HG03378 (cell line): Measurements from ENCODE around the gene CHRNA4.
"Not testable (repeated sequence)": the region's sequence is repeated elsewhere in the genome, so short reads cannot be mapped to it uniquely, and the experiment has no call there.

Source experiments
- ATAC-seq: cut with Tn5 transposase; IDR thresholded peaks from one replicate; pipeline ENCODE4 v1.9.1; 2021; ENCODE audit warnings: mild to moderate bottlenecking, moderate library complexity; ENCODE audit not compliant: unreplicated experiment

Gene CHRNA4

DNA sequence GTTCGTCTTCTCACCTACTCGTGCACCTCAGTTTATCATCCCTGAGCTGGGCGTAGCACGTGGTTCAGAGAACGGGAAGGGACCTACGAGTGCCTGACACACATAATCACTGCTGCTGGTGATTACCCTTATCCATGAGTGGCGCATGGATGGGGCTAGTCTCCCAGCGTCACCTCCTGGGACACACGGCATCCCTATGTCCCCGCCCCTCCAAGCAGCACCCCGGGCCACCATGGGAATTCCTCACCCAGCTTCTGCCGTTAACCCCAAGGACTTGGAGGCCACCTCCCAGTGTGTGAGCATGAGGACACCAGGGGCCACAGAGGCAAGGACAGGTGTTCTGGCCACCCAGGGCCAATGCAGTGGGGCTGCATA lies 9.8 kb downstream of the CHRNA4 start:
- no peak for ATAC-seq

DNA sequence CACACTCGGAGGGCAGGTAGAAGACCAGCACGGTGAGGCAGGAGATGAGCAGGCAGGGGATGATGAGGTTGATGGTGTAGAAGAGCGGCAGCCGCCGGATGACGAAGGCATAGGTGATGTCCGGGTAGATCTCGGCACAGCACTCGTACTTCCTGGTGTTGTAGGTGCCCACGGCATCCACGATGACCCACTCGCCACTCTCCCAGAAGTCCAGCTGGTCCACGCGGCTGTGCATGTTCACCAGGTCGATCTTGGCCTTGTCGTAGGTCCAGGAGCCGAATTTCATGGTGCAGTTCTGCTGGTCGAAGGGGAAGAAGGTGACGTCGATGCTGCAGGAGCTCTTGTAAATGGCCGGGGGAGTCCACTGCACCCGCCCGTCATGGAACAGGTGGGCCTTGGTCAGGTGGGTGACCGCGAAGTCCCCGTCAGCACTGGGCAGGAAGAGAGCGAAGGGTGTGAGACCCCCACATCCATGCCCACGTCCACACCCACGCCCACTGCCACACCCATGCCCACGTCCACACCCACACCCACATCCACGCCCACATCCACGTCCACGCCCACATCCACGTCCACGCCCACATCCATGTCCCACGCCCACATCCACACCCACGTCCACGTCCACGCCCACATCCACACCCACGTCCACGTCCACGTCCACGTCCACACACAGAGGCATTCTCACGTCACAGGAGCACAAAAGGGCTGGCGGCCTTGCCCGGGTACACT lies 10.4 kb downstream of the CHRNA4 start:
- no peak for ATAC-seq

DNA sequence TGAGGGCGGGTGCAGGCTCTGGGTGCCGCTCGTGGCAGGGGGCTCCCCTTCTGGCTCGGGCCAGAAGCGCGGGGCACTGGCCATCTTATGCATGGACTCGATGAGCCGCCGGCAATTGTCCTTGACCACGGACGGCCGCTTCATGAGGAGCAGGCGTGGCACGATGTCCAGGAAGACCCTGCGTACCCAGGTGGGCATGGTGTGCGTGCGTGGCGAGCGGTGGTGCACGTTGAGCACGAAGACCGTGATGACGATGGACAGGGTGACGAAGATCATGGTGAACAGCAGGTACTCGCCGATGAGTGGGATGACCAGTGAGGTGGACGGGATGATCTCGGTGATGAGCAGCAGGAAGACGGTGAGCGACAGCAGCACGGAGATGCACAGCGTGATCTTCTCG lies 11.0 kb downstream of the CHRNA4 start:
- ATAC-seq = no peak

DNA sequence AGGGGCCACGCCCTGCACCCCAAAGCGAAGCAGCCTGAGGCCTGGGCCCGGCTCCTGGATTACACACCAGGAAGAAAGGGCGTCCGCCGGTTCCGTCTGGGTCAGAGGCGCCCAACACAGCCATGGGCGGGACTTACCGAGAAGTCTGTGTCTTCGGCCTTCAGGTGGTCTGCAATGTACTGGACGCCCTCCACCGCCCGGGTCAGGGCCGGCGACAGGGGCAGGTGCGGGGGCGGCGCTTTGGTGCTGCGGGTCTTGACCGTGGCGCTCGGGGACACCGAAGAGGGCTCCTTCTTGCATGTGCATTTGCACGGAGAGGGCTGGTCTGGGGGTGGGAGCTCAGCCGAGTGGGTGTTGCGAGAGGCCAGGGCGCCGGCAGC lies 11.6 kb downstream of the CHRNA4 start:
- ATAC-seq = no peak

DNA sequence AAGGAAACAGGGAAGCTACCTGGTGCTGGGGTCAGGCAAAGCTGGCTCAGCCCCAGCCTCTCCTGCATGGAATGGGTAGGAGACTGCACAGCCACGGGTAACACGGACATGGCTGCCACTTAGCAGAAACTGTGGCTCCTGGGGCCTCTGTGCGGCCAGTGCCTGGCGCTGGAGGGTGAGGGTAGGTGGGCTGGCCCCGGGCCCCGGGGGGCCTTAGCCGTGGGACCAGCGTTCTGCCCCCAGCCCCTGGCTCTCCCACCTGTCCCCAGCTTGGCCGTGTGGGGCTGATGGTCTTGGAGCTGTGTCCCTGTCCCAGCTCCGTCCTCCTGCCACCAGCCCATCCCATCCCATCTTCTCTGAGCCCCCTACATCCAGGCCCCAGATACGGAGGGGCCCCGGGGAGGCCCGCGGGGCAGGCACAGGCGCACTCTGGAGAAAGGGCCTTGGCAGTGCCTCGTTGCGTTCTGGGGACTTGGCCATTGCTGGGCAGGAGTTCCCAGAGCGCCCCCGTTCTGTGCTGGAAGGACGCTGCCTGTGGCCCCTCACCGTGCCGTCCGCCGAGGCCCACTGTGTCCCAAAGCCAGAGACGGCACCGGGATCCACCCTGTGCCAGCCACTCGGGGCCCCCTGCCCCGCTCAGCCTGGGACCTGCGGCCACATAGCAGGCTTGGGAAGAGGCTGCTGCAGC lies 12.2 kb downstream of the CHRNA4 start:
- no peak for ATAC-seq

DNA sequence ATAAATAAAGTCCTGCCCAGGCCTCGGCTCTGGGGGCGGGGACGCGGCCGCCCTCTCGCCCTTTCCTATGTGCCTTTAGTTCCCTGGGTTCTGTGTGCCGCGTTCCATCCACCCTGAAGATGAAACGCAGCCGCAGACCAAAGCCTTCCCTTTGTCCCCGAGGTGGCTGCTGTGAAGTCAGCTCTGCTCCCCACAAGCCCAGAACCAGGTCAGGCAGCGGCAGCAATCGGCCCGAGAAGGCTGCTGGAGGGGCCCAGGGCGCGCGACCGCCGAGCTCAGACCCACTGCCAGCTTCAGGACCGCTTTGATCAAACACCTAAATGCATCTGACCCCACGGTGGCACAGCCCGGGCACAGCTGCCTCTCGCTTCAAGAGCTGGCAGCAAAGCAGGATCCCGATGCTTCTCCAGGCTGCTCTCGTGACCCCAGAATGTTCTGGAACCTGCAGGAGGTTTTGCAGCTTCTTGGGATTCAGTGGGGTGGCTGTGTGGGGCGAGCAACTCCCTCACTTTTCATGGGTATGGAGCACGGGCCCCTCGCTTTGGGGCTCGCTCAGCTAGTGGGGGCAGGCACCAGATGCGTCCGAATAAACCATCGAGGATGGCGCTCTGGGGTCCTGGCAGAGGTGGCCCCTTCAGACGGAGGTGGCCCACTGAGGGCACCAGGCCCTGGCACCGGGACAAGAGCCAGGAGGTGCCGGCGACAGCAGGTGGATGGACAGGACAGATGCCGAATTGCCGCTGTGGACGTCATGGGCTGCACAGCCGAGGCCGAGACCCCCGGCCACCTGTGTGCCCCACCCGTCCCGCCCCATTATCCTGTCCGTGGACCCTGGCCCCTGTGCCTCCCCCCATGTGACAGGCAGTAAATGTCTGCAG lies 13.0 kb downstream of the CHRNA4 start:
- ATAC-seq = no peak

DNA sequence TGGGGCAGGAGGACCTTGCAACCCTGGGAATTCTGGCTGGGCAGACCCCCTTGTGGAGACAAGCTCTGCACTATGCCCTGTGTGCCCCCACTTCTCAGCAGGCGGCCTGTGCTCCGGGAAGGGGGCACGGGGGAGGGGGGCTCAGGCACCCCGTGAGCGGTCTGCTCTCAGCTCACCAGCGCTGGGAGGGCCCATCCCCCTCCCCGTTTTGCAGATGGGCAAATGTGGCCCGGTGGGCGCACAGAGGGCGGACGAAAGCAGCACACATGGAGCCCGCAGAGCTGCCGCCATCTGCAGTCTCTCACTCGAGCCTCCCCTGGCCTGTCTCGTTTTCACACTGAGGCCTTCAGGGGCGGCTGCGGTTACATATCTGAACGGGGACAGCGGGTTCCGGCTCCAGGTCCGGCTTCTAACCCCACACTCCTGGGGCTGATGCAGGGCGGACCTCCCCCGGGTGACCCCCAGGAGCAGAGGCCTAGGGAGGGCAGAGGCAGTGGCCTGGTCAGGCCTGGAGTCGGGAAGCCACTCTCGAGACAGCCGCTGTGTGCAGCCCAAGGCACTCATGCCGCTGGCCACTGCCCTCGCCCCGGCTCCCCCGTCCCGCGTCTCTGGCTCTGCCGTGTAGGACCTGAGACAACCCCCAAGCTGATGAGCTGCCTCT lies 13.9 kb downstream of the CHRNA4 start:
- no peak for ATAC-seq

DNA sequence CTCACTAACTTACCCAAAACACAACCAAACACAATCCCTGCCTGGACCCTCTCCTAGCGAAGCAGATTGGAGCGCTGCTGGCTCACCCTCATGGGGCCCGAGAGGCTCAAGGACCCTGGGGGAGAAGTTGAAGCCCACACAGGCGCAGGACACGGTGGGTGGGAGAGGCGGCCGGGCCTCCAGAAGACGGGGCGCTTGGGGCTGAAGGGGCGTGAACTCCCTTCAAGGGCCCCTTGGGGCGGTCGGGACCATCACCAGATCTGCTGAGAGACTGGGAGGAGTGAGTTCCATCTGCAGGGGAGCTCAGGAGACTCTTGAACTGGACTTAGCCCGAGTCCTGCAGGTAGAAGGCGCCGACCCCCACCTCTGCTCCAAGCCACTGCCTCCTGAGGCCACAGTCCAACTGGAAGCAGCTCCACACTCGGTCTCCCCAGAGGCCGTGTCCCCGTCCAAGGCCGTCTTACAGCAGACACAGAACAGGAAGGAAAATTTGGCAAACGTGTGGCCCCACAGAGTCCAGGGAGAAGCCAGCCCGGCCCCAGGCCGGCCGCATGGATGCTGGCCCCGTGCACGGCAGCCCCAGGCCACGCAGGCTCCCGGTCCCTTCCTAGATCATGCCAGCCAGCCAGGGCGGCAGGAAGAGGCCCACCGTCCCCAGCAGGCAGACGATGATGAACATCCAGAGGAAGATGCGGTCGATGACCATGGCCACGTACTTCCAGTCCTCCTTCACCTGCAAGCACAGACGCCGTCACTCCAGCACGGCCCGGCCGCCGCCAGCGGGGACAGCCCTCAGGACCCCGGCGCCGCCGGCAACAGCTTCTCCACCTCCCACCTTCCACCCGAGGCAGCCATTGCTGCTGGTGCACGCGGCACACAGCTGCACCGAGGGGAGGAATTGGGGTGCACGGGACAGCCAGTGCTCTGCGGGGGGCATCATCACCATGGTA lies 14.7 kb downstream of the CHRNA4 start:
- no peak for ATAC-seq

DNA sequence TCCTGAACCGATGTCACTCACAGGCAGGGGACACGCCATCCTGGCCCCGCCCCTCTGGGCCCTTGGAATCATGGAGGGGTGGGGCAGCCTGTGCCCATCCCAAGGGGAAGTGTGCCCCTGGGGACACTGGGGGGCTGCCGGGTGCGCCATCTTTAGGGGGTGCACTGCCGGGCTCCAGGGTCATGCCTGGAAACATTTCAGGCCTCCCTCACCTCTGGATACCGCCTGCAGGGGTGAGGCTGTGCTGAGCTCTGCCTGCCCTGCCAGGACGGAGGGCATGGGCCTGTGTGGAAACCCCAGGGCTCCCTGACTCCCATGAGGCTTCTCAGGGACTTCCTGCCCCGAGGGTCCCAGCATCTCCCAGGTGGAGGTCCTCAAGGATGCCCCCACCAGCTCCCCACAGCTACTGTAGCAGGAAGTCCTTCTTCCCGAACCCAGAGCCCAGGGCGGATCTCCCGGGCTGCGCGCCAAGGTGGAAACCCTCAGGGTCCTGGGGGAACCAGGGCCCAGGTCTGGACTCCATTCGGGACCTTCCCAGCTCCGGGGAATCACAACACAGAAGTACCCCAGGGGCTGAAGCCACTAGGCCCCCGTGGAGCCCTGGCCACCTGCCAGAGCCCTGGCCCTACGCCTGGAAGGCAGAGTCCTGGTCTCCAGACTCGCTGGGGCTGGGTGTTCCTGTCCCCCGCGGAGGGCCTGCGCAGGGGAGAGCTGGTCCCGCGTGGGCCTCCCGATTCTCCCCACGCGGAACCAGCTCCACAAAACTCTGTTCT lies 15.6 kb downstream of the CHRNA4 start:
- ATAC-seq = no peak

DNA sequence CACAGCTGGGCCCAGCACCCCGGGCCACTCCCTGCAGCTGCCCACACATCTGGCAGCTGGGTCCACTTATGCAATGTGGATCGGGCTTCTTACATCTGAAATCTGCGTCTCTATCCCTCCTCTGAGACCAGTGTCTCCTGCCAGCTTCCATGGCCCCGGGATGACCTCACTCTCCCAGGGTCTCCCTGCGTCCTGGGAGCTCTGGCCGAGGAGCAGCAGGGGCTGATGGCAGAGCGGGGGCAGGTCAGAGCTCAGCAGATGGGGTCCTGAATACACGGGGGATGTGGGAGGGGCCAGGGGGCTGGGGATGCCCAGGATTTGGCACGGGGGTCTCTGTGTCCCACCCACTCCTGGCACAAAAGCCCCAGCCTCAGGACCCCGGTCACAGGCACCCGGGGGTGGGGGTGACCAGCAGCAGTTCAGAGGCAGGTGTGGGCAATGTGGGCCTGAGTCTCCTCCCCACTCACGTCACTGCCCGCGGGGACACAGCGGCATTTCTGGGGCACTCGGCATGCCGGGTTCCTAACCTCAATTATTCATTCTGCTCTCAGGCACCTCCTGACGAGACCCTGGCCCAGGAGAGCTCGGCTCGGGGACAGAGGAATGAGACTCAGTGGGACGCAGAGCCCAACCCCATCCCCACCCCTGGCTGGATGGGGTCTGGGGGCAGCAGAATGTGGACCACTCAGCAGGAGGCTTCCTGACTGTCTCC lies 16.4 kb downstream of the CHRNA4 start:
- no peak for ATAC-seq

DNA sequence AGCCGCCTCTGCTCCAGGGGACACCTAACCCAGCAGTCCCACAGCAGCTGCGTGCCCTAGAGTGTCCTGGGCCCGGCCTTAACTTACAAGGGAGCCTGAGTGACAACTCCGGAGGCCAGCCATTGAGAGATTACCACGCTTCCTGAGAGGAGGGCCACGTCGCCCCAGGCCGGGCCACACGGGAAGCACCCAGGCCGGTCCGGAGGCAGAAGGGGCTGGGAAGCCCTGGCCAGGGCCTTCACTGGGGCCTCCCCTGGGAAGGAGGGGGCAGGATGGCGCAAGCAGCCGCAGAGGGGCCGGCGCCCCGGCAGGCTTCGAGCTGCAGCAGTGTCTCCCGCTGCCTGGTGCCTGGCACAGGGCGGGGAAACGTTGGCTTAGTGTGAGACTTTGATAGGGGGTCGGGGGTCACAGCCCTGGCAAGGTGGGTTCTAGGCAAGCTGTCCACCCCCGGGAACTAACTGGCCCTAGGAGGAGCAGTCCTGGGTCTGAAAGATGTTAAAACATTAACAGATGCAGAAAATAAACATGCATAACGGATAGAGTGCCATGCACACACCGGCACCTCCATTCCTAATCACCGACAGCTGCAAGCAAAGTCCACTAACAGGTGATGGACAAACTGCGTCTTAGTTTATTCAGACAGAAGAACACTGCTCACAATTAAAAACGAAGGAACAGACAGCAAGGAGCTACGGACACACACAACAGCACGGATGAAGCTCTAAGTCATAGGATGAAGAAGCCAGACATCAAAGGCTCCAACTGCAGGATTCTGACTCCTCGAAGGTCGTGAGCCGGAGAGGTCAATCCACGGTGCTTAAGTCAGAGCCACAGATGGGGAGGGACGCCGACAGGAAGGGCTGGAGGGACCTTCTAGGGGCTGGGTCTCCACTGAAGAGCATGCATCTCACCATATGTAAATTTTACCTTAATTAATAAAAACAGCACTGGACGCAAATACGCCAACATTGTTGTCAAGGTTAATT lies 17.4 kb downstream of the CHRNA4 start:
- ATAC-seq = no peak

DNA sequence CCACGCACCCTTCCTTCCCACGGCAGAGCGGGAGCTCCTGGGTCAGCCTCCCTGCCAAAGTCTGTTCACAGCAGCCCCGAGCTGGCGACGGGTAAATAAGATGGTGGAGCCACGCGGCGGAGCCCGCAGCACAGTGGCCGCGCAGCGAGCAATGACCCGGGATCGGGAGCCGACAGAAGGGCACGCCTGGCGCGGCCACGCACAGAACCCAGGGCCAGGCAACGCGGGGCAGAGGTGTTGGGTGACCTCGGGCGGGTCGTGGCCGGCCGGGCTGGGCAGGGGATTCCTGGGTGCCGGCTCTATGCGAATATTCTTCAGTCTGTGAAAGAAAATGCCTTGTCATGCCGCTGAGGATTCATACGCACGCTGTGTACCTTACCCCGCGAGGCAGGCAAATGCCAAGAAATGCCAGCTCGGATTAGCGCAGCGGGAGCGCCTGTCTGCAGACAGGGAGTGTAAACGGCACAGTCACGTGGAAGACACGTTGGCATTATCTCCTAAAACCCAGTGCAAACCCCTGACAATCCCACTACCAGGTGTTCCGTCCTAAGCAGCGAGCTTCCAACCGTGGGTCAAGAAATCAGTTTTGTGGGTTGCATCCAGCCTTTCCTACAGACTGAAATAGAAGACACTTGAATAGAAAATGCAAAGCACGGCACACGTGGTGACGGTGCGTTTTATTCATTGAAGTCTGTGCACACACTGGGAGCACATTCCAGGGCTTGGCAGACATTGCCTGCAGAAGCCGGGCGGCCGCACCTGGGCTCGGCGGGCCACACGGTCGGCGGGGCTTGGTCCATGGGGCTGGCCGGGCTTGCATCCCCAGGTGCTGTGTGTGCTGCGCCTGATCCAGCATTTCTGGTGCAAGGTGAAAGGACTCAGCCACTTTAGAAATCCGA lies 18.3 kb downstream of the CHRNA4 start:
- no peak for ATAC-seq

DNA sequence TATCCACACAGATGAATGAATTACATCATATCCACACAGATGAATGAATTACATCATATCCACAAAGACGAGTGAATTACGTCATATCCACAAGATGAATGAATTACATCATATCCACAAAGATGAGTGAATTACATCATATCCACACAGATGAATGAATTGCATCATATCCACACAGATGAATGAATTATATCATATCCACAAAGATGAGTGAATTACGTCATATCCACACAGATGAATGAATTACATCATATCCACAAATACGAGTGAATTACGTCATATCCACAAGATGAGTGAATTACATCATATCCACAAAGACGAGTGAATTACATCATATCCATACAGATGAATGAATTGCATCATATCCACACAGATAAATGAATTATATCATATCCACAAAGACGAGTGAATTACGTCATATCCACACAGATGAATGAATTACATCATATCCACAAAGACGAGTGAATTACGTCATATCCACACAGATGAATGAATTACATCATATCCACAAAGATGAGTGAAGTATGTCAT lies 20.9 kb downstream of the CHRNA4 start:
- not testable (repeated sequence) for ATAC-seq

DNA sequence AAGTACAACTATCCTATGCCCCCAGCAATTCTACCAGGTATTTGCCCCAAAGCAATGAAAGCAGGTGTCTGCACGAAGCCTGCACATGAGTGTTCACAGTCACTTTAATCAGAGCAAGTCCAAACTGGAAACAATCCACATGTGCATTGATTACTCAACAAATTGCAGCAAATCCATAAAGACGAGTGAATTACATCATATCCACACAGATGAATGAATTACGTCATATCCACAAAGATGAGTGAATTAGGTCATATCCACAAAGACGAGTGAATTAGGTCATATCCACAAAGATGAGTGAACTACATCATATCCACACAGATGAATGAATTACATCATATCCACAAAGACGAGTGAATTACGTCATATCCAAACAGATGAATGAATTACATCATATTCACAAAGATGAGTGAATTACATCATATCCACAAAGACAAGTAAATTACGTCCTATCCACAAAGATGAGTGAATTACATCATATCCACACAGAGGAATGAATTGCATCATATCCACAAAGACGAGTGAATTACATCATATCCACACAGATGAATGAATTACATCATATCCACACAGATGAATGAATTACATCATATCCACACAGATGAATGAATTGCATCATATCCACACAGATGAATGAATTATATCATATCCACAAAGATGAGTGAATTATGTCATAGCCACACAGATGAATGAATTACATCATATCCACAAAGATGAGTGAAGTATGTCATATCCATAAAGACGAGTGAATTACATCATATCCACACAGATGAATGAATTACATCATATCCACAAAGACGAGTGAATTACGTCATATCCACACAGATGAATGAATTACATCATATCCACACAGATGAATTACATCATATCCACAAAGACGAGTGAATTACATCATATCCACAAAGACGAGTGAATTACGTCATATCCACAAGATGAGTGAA lies 21.7 kb downstream of the CHRNA4 start:
- ATAC-seq = not testable (repeated sequence)

DNA sequence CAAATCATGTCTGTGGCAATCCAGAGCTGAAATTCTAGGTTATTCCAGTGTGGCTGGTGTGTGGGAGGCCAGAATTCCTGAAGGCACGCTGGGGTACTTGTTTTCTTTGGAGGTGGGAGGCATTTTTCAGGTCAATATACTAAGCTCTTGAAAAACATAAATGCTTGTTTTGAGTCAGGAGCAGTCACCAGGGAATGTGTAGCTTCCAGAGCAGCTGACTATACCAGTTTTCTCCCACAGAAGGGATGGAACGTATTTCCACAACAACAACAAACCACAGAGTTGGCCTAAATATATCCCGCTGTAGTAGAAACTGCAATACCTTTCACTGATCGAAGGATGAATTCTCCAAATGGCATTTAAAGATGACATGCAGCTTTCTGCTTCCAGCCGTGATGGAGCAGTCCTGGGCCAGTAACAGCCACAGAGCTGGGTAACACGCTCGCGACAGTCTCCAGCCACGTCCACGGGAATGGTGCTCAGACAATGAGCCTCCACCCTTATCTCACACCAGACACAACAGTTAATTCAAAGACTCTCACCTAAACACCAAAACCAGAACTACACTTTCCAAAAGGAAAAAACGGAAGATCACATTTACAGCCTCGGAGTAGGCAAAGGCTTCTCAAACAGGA lies 23.2 kb downstream of the CHRNA4 start:
- no peak for ATAC-seq
